Activated naive CD4-positive, alpha-beta T cell treated with anti-CD3 and anti-CD28 coated beads, Interleukin-2, amount 50 U/mL, for 72 hours (primary cell): Measurements from ENCODE around the gene ATG9B. TPM values are rescaled to one million over a fixed set of nuclear protein-coding genes. Genes with fewer than 3 reads are reported as not detected.

ENCODE experiments used
- ATAC-seq, 2 donors: fragments of 150-1000 bp; cut with Tn5 transposase; 2 replicates each; pipeline ENCODE4 v1.10.0; 2021; ENCODE audit warnings: mild to moderate bottlenecking in 2 of 2, moderate library complexity in 2 of 2
- DNase-seq, 2 donors: peaks; one replicate each; pipeline ENCODE4 v3.0.0; 2021 to 2022; ENCODE audit warnings: low spot score in 2 of 2
- H3K27ac Mint-ChIP-seq, 2 donors: one replicate each; pipeline ENCODE4 v1.8.0; 2022; ENCODE audit warnings: mild to moderate bottlenecking in 2 of 2, mixed read lengths in 2 of 2
- H3K36me3 Mint-ChIP-seq, 2 donors: one replicate each; pipeline ENCODE4 v1.8.0; 2022; ENCODE audit warnings: mixed read lengths in 2 of 2
- H3K9me3 Mint-ChIP-seq, 2 donors: one replicate each; pipeline ENCODE4 v1.8.0; 2022; ENCODE audit warnings: mixed read lengths in 2 of 2
- total RNA-seq, 2 donors: library from RNA; stranded (reverse); gene quantifications; one replicate each; pipeline ENCODE4 v1.2.3, GENCODE V29; 2022

ATG9B gene, protein sequence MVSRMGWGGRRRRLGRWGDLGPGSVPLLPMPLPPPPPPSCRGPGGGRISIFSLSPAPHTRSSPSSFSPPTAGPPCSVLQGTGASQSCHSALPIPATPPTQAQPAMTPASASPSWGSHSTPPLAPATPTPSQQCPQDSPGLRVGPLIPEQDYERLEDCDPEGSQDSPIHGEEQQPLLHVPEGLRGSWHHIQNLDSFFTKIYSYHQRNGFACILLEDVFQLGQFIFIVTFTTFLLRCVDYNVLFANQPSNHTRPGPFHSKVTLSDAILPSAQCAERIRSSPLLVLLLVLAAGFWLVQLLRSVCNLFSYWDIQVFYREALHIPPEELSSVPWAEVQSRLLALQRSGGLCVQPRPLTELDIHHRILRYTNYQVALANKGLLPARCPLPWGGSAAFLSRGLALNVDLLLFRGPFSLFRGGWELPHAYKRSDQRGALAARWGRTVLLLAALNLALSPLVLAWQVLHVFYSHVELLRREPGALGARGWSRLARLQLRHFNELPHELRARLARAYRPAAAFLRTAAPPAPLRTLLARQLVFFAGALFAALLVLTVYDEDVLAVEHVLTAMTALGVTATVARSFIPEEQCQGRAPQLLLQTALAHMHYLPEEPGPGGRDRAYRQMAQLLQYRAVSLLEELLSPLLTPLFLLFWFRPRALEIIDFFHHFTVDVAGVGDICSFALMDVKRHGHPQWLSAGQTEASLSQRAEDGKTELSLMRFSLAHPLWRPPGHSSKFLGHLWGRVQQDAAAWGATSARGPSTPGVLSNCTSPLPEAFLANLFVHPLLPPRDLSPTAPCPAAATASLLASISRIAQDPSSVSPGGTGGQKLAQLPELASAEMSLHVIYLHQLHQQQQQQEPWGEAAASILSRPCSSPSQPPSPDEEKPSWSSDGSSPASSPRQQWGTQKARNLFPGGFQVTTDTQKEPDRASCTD
- total RNA-seq = 10 to 100 TPM in 1 of 2 donors, 1 to 10 TPM in 1; 1.1 to 14.9 TPM

DNA sequence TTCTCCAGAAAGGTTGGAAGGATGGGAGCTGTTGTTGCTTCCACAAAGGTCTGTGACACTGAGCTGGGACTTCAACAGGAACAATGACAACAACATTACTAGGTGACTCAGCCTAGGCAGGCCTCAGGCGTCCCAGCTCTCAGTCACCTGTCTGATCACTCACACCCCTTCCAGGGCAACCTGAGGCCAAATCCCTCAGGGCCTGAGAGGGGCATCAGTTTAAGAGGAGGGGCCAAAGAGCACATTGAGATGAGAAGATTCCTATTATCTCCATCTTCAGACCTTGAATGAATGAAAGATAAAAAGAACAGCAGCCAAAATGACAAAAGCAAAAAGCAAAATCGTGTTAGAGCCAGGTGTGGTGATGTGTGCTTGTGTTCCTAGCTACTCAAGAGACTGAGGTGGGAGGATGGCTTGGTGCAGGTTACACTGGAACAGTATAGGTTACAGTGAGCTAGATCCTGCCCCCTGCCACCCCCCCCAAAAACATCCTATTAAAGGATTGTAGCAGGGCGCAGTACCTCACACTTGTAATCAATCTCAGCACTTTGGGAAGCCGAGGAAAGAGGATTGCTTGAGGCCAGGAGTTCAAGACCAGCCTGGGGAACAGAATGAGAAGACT, at the start of gene ATG9B:
Gene ATG9B, minus strand, starts transcription at position 60 of the 622 bp plus-strand sequence. CDS start 71 bp downstream, outside the sequence.
- no peak for ATAC-seq
- Mint-ChIP-seq H3K9me3 (no peaks in the 10 kb centered on the region), H3K36me3 (peaks cover 7 to 8% of the 10 kb centered on the region in 2 donors), H3K27ac (peak within 1 kb of the TSS; percentile 8 to 54)
- DNase-seq = no peak

DNA sequence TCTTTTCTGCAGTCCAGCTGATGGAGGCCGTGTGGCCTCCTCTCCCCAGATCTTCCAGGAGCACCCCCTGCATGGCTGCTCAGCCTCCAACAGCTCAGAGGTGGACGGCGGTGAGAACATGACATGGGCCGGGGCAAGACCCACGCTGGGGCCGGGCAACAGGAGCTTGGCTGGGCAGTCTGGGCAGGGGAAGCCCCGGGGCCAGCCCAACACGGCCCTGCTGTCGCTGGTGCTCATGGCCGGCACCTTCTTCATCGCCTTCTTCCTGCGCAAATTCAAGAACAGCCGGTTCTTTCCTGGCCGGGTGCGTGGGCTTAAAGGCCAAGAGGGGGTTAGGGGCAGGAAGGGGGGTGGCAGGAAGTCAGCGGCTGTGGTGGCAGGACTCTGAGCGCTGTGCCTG, 49.7 kb upstream of the ATG9B start:
- Mint-ChIP-seq H3K36me3 (peaks cover 0 to 6% of the 10 kb centered on the region in 2 donors), H3K9me3 (no peaks in the 10 kb centered on the region), H3K27ac (no peak overlapping the region)
- no peak for ATAC-seq
- DNase-seq = no peak

DNA sequence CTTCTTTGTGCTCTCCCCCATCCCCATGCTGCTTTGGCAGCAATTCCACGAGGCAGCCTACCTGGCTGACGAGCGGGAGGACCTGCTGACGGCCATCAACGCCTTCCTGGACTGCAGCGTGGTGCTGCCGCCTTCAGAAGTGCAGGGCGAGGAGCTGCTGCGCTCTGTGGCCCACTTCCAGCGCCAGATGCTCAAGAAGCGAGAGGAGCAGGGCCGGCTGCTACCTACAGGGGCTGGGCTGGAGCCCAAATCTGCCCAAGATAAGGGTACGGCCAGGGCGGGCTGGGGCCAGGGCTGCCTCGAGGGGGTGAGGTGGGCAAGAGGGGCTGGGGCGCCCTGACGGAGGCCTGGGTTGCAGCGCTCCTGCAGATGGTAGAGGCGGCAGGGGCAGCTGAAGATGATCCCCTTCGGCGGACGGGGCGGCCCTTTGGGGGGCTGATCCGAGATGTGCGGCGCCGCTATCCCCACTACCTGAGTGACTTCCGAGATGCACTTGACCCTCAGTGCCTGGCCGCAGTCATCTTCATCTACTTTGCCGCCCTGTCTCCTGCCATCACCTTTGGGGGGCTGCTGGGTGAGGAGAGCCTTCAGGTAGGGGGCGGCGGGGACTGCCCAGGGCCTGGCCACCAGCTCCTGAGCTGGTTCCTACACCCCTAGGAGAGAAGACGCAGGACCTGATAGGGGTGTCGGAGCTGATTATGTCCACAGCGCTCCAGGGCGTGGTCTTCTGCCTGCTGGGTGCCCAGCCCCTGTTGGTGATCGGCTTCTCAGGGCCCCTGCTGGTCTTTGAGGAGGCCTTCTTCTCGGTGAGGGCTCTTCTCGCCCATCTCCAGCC, 47.0 kb upstream of the ATG9B start:
- peaks cover 0 to 6% of the 10 kb centered on the region in 2 donors for H3K36me3 Mint-ChIP-seq

DNA sequence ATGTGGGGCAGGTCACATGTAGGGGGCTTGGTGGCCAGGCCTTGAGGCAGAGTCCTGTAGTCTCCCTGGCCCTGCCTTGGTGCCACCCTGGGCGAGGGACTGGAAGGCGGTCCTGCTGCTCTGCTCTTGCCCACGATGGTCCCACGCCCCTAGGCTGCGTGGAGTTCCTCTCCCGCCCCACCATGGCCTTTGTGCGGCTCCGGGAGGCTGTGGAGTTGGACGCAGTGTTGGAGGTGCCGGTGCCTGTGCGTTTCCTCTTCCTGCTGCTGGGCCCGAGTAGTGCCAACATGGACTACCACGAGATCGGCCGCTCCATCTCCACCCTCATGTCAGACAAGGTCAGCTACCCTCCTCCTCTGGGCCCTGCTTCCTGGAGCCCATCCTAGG, 46.3 kb upstream of the ATG9B start:
- ATAC-seq (no peak), DNase-seq (no peak)
- H3K36me3 Mint-ChIP-seq = peaks cover 0 to 3% of the 10 kb centered on the region in 2 donors
- no peak overlapping the region for H3K27ac Mint-ChIP-seq
- H3K9me3 Mint-ChIP-seq = no peaks in the 10 kb centered on the region

More for the DNA sequence above, 47.0 kb upstream of the ATG9B start:
- DNase-seq (no peak), ATAC-seq (no peak)
- Mint-ChIP-seq H3K9me3 (no peaks in the 10 kb centered on the region), H3K27ac (no peak overlapping the region)

DNA sequence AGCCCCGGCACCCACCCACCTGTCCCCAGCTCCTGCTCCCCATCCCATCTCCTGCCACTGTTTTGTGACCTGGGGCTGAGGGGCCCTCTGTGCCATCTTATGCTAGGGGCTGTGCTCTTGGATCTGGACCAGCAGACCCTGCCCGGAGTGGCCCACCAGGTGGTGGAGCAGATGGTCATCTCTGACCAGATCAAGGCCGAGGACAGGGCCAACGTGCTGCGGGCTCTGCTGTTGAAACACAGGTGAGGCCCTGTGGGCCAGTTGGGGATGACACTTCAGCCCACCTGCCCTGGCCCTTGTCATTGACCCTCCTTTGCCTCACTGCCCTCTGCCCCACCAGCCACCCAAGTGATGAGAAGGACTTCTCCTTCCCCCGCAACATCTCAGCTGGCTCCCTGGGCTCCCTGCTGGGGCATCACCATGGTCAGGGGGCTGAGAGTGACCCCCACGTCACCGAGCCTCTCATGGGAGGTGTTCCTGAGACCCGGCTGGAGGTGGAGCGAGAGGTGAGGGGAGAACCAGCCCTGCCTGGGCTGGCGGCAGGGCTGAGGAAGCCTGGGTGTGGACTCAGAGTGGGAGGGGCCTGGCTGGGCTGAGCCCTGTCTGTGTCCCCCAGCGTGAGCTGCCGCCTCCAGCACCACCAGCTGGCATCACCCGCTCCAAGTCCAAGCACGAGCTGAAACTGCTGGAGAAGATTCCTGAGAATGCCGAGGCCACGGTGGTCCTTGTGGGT, 45.7 kb upstream of the ATG9B start:
- DNase-seq (no peak), ATAC-seq (no peak)
- Mint-ChIP-seq H3K27ac (no peak overlapping the region), H3K36me3 (no peaks in the 10 kb centered on the region), H3K9me3 (no peaks in the 10 kb centered on the region)

DNA sequence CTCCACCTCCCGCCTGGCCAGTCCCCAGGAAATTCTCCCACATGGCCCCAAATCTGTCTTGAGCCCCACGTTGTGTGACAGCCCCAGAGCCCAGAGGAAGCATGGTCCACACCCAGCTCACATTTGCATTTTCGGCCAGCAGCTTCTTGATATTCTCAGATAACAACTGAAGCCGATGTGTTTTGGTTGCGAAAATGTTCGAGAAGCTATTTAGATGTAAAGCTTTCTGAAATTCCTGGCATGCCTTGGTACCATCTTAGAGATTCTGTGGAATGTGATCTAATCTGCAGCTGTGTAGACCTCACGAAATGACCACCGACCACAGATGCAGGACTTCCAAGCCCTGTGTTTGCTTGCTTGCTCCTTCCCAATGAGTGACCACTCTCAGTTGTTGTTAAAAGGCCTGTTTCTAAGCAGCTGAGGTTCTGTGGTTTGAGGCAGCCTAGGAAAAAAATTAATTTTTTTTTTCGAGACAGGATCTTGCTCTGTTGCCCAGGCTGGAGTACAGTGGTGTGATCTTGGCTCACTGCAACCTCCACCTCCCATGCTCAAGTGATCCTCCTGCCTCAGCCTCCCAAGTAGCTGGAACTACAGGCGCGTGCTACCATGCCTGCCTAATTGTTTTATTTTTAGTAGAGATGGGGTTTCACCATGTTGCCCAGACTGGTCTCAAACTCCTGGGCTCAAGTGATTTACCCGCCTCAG, 43.9 kb upstream of the ATG9B start:
- no peak overlapping the region for H3K27ac Mint-ChIP-seq
- H3K9me3 Mint-ChIP-seq = no peaks in the 10 kb centered on the region
- DNase-seq (no peak), ATAC-seq (no peak)
- no peaks in the 10 kb centered on the region for H3K36me3 Mint-ChIP-seq

DNA sequence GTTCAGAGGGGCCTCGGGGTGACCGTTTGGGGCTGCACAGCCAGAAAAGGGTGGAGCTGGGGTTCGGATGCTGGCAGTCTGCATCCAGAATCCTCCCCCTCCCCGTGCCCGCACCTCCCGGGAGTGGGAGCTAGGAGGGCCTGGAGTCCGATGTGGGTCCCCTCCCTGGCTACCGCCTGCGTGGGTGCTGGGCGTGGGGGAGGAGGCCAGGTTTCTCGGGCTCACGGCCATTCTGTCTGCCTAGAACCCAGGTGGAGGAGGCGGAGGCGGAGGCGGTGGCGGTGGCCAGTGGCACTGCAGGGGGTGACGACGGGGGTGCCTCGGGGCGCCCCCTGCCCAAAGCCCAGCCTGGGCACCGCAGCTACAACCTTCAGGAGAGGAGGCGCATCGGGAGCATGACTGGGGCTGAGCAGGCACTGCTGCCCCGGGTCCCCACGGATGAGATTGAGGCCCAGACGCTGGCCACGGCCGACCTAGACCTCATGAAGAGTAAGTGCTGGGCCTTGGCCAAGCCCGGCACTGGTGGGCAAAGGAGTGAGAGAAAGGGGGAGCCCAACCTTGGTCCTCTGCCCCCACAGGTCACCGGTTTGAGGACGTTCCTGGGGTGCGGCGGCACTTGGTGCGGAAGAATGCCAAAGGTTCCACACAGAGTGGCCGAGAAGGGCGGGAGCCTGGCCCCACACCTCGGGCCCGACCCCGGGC, 42.1 kb upstream of the ATG9B start:
- no peak for ATAC-seq

DNA sequence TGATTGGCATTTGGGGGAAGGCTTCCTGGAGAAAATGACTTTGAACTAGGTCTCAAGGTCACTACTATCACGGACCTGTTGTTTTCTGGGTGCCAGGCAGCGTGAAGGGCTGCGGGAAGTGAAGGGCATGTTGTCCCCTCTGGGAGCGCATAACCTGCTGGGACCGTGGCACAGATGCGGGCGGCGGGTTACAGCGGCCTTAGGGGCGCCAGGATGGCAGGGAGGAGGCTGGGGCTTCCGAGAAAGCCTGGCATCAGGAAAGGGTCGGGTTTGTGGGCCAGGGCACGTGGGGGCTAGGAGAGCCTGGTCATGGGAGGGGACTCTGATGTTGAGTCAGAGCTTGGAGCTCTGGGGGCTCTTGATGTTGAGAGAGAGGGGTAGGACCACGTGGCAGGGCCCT, 41.2 kb upstream of the ATG9B start:
- DNase-seq = no peak
- peak overlapping the region; percentile 53 to 92 for H3K27ac Mint-ChIP-seq
- H3K36me3 Mint-ChIP-seq = no peaks in the 10 kb centered on the region
- ATAC-seq = no peak
- H3K9me3 Mint-ChIP-seq = no peaks in the 10 kb centered on the region

More for the DNA sequence above, 42.1 kb upstream of the ATG9B start:
- no peaks in the 10 kb centered on the region for H3K36me3 Mint-ChIP-seq
- no peak for DNase-seq
- H3K27ac Mint-ChIP-seq = no peak overlapping the region
- no peaks in the 10 kb centered on the region for H3K9me3 Mint-ChIP-seq

DNA sequence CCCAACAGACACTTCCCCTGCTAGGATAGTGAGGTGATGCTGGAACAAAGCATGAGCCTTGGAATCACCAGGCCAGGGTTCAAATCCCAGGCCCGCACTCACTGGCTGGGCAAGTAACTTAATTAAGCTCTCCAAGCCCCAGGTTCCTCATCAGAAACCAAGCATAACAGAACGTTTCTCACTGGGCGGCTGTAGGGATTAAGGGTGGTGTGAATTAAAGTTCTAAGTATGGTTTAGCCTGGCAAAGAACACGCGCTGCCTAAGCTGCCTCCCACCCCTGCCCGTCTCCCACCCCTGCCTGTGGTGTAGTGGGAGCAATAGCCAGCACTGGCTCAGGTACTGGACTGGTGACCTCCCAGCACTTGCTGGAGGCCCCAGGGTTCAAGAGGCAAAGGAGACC, 40.7 kb upstream of the ATG9B start:
- H3K27ac Mint-ChIP-seq = peak overlapping the region in 1 of 2 donors; percentile 53
- no peak for ATAC-seq

DNA sequence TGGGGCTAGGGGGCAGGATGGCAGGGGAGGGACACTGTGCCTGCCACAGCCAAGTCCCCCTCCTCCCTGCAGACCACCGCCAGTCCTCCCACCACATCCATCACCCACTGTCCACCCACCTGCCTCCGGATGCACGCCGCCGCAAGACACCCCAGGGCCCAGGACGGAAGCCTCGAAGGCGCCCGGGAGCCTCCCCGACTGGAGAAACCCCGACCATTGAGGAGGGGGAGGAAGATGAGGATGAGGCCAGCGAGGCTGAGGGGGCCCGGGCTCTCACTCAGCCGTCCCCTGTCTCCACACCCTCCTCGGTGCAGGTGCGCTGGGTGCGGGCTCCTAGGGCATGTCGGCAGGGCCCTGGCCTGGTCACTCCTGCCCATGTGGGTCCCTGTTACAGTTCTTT, 40.2 kb upstream of the ATG9B start:
- no peak for ATAC-seq
- Mint-ChIP-seq H3K9me3 (no peaks in the 10 kb centered on the region), H3K27ac (no peak overlapping the region), H3K36me3 (no peaks in the 10 kb centered on the region)
- DNase-seq = no peak

More for the DNA sequence above, 40.7 kb upstream of the ATG9B start:
- no peaks in the 10 kb centered on the region for H3K9me3 Mint-ChIP-seq
- no peak for DNase-seq
- H3K36me3 Mint-ChIP-seq = no peaks in the 10 kb centered on the region

DNA sequence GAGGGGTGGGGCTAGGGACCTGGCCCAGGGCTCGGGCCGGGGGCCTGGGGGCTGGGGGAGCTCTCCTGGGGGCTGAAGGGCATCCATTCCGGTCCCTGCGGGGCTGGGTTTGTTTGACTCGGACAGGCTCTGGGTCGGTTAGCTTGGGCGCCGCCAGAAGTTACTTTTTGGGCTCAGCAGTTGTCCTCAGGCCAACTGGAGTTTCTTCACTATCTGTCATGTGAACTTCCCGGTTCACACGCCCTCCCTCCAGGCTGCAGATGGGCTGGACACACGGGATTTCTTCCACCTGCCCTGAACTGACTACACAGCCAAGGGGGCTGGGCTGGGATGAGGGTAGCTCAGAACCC, 38.9 kb upstream of the ATG9B start:
- H3K27ac Mint-ChIP-seq = peak overlapping the region in 1 of 2 donors; percentile 36
- H3K9me3 Mint-ChIP-seq = no peaks in the 10 kb centered on the region
- no peak for ATAC-seq
- DNase-seq = no peak
- no peaks in the 10 kb centered on the region for H3K36me3 Mint-ChIP-seq

DNA sequence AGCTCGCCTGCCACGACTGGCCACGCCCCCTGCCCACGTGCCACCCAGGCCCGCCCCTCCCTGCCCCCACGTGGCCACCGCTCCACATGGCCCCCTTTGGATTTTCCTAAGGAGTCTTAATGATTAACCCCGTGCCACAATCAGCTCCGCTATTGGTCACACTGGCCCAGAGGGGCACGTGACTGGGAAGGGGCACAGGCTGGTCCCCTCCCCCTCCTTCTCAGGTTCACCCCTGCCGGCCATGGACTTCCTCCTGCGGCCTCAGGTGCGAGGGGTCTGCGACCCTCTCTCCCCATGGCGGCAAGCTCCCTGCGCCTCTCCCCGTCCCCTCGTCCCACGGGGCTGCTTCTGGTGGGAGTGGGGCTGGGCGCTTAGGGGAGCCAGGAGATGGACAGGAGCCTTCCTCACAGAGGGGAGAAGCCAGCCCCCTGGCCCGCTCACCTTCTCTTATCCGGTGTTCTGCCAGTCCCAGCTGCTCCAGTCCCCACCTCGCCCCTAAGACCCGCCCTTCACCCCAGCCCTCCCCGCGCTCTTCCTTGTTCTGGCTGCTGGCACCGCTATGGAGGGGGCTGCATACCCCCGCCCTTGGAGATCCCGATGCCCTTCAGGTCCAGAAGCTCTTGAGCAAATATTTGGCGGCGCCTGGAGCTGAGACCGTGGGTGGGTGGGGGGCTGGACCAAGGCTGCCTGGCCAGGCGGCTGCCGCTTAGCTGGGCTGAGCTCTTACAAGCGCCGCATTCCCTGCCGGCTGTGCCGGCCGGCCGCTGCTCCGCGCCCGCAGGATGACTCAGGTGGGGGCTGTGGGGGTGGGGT, 38.3 kb upstream of the ATG9B start:
- Mint-ChIP-seq H3K9me3 (no peaks in the 10 kb centered on the region), H3K36me3 (no peaks in the 10 kb centered on the region), H3K27ac (no peak overlapping the region)
- ATAC-seq (no peak), DNase-seq (no peak)

DNA sequence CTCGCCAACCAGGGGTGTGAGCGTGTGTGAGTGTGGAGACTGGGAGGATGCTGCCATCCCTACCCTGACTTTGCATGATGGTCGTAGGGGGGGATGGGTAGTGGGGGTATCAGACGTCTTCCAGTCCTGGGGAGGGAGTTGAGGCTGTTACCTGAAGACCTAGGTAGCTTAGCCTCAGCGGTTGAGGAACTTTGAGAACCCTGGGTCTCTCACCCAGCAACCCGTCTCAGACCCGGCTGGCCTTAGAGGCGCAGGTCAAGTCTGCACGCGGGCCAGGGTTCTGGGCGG, 37.8 kb upstream of the ATG9B start:
- H3K9me3 Mint-ChIP-seq = no peaks in the 10 kb centered on the region
- ATAC-seq (no peak), DNase-seq (no peak)
- H3K36me3 Mint-ChIP-seq = no peaks in the 10 kb centered on the region
- peak overlapping the region in 1 of 2 donors; percentile 67 for H3K27ac Mint-ChIP-seq
